GM19372 (cell line): ENCODE measurements around the gene SYK.
A peak's percentile ranks its signal among the peaks of the same experiment; 100 is the strongest.
"Not testable (repeated sequence)": the region's sequence is repeated elsewhere in the genome, so short reads cannot be mapped to it uniquely, and the experiment has no call there.

Experiments
- ATAC-seq: cut with Tn5 transposase; IDR thresholded peaks from one replicate; pipeline ENCODE4 v1.9.1; 2021; ENCODE audit warnings: mild to moderate bottlenecking, low read depth, moderate library complexity; ENCODE audit not compliant: unreplicated experiment

SYK gene

GRCh38 chr9:90871327-90871935 lies 69.8 kb downstream of the SYK start:
- no peak for ATAC-seq

GRCh38 chr9:90872835-90873294 lies 71.2 kb downstream of the SYK start:
- ATAC-seq, result no peak

GRCh38 chr9:90873422-90873821 lies 71.8 kb downstream of the SYK start:
- no peak for ATAC-seq

GRCh38 chr9:90874194-90874593 lies 72.6 kb downstream of the SYK start:
- no peak for ATAC-seq

GRCh38 chr9:90878562-90878961 lies 76.9 kb downstream of the SYK start:
- no peak for ATAC-seq

- ATAC-seq, result no peak
These were observed 78.4 kb downstream of the SYK start for GRCh38 chr9:90880066-90880465.

- no peak for ATAC-seq
These were observed 79.0 kb downstream of the SYK start for GRCh38 chr9:90880669-90881068.

GRCh38 chr9:90881648-90882047 lies 80.0 kb downstream of the SYK start:
- ATAC-seq, result peak; percentile 66

- ATAC-seq, result no peak
These were observed 81.5 kb downstream of the SYK start for GRCh38 chr9:90882991-90883600.

- no peak for ATAC-seq
These were observed 82.0 kb downstream of the SYK start for GRCh38 chr9:90883661-90884060.

GRCh38 chr9:90884178-90884577 lies 82.6 kb downstream of the SYK start:
- no peak for ATAC-seq

- ATAC-seq, result not testable (repeated sequence)
These were observed 85.2 kb downstream of the SYK start for GRCh38 chr9:90886868-90887267.

GRCh38 chr9:90888941-90889340 lies 87.3 kb downstream of the SYK start:
- ATAC-seq, result no peak

- ATAC-seq, result no peak
These were observed 88.7 kb downstream of the SYK start for GRCh38 chr9:90890146-90890810.

GRCh38 chr9:90891308-90892040 lies 89.9 kb downstream of the SYK start:
- no peak for ATAC-seq

- ATAC-seq, result no peak
These were observed 91.3 kb downstream of the SYK start for GRCh38 chr9:90892918-90893317.

GRCh38 chr9:90893706-90894105 lies 92.1 kb downstream of the SYK start:
- ATAC-seq, result no peak

GRCh38 chr9:90894986-90895687 lies 93.5 kb downstream of the SYK start:
- ATAC-seq, result no peak

- ATAC-seq, result no peak
These were observed 94.2 kb downstream of the SYK start for GRCh38 chr9:90895786-90896185.

- no peak for ATAC-seq
These were observed 94.6 kb downstream of the SYK start for GRCh38 chr9:90896231-90896630.

GRCh38 chr9:90898228-90898627 lies 96.6 kb downstream of the SYK start:
- no peak for ATAC-seq
